GM23338 (cell line): ENCODE measurements around the gene ISOC2. TPM values are rescaled to one million over a fixed set of nuclear protein-coding genes. Genes with fewer than 3 reads are reported as not detected.

Source experiments
- ATAC-seq: fragments of 200-7000 bp; cut with Tn5 transposase; 3 replicates; pipeline ENCODE4 v1.9.1; 2020
- DNase-seq: peaks from one replicate; pipeline ENCODE4 v3.0.0-alpha.2; 2015; ENCODE audit warnings: low spot score
- H2AFZ ChIP-seq: fragments of 200-600 bp; sonication (generic); 2 replicates; pipeline ENCODE4 v1.8.0; 2016; ENCODE audit warnings: antibody characterized with exemption, mild to moderate bottlenecking, moderate library complexity
- H3F3A ChIP-seq: fragments of 200-600 bp; sonication (generic); replicated peaks from 2 replicates; pipeline ENCODE4 v1.8.0; 2017; ENCODE audit warnings: antibody characterized with exemption, mixed run types, low read depth
- H3K27ac ChIP-seq: fragments of 200-600 bp; sonication (generic); 2 replicates; pipeline ENCODE4 v1.6.1; 2016; ENCODE audit warnings: low read depth
- H3K27me3 ChIP-seq: fragments of 200-600 bp; sonication (generic); 2 replicates; pipeline ENCODE4 v1.8.0; 2016; ENCODE audit warnings: mild to moderate bottlenecking, mixed run types, moderate library complexity; ENCODE audit not compliant: insufficient read depth
- H3K36me3 ChIP-seq: fragments of 200-600 bp; sonication (generic); 2 replicates; pipeline ENCODE4 v1.8.0; 2016; ENCODE audit warnings: mild to moderate bottlenecking; ENCODE audit not compliant: insufficient read depth
- H3K4me1 ChIP-seq: fragments of 200-600 bp; sonication (generic); 2 replicates; pipeline ENCODE4 v1.8.0; 2016; ENCODE audit warnings: mild to moderate bottlenecking, moderate library complexity; ENCODE audit not compliant: insufficient read depth
- H3K4me2 ChIP-seq: fragments of 200-600 bp; sonication (generic); 2 replicates; pipeline ENCODE4 v1.7.1; 2017; ENCODE audit warnings: mixed run types
- H3K4me3 ChIP-seq: fragments of 200-600 bp; sonication (generic); 2 replicates; pipeline ENCODE4 v1.6.1; 2016; ENCODE audit warnings: mixed run types
- H3K79me2 ChIP-seq: fragments of 200-600 bp; sonication (generic); replicated peaks from 2 replicates; pipeline ENCODE4 v1.8.0; 2017; ENCODE audit warnings: mild to moderate bottlenecking; ENCODE audit not compliant: insufficient read depth
- H3K9me2 ChIP-seq: fragments of 200-600 bp; sonication (generic); 2 replicates; pipeline ENCODE4 v1.8.0; 2017; ENCODE audit not compliant: insufficient read depth
- H4K20me1 ChIP-seq: fragments of 200-600 bp; sonication (generic); replicated peaks from 2 replicates; pipeline ENCODE4 v1.8.0; 2017; ENCODE audit warnings: mild to moderate bottlenecking; ENCODE audit not compliant: insufficient read depth
- H3K27ac Mint-ChIP-seq: 2 replicates; pipeline ENCODE4 v1.8.0; 2020; ENCODE audit warnings: inconsistent platforms, mild to moderate bottlenecking, moderate library complexity, mixed read lengths
- H3K27me3 Mint-ChIP-seq: 3 replicates; pipeline ENCODE4 v1.8.0; 2022; ENCODE audit warnings: low read depth, mild to moderate bottlenecking, moderate library complexity, mixed read lengths, inconsistent platforms; ENCODE audit not compliant: insufficient read depth, poor library complexity
- H3K36me3 Mint-ChIP-seq: 3 replicates; pipeline ENCODE4 v1.8.0; 2021; ENCODE audit warnings: low read depth, mild to moderate bottlenecking, inconsistent platforms, moderate library complexity, mixed read lengths
- H3K4me1 Mint-ChIP-seq: 3 replicates; pipeline ENCODE4 v1.8.0; 2020; ENCODE audit warnings: mild to moderate bottlenecking, inconsistent platforms, mixed read lengths
- H3K4me3 Mint-ChIP-seq: 3 replicates; pipeline ENCODE4 v1.8.0; 2021; ENCODE audit warnings: moderate library complexity, mild to moderate bottlenecking, inconsistent platforms, mixed read lengths
- H3K9me3 Mint-ChIP-seq: 3 replicates; pipeline ENCODE4 v1.8.0; 2020; ENCODE audit warnings: moderate library complexity, mild to moderate bottlenecking, inconsistent platforms, mixed read lengths
- CREB1 ChIP-seq: fragments of 250-450 bp; sonication (Bioruptor Pico); IDR thresholded peaks from 2 replicates; pipeline ENCODE4 v1.5.0; 2020; ENCODE audit warnings: low read depth, mild to moderate bottlenecking, moderate library complexity
- CTCF ChIP-seq, 2 experiments: fragments of 200-600 bp in 1 of 2; sonication (generic) in 1 of 2; conservative IDR thresholded peaks; 2 replicates each; pipeline versions ENCODE4 v1.5.1 to v1.6.1; 2016 to 2017; ENCODE audit warnings: antibody characterized with exemption in 2 of 2, low read depth in 2 of 2, mild to moderate bottlenecking in 2 of 2, moderate library complexity in 1 of 2
- EZH2 ChIP-seq: fragments of 200-600 bp; sonication (generic); IDR thresholded peaks from one replicate; pipeline ENCODE4 v1.8.0; 2017; ENCODE audit warnings: antibody characterized with exemption, mild to moderate bottlenecking, low read depth; ENCODE audit not compliant: unreplicated experiment
- EZH2phosphoT487 ChIP-seq: fragments of 200-600 bp; sonication (generic); IDR thresholded peaks from one replicate; pipeline ENCODE4 v1.8.1; 2018; ENCODE audit warnings: antibody characterized with exemption; ENCODE audit not compliant: unreplicated experiment
- JUNB ChIP-seq: IDR thresholded peaks from one replicate; pipeline ENCODE4 v1.6.1; 2016; ENCODE audit warnings: antibody characterized with exemption; ENCODE audit not compliant: unreplicated experiment
- NANOG ChIP-seq: IDR thresholded peaks from 2 replicates; pipeline ENCODE4 v1.6.1; 2016; ENCODE audit warnings: antibody characterized with exemption, borderline replicate concordance
- POLR2AphosphoS5 ChIP-seq: IDR thresholded peaks from 2 replicates; pipeline ENCODE4 v1.6.1; 2016; ENCODE audit warnings: antibody characterized with exemption, low read depth
- STAT1 ChIP-seq: IDR thresholded peaks from one replicate; pipeline ENCODE4 v1.6.1; 2016; ENCODE audit warnings: antibody characterized with exemption; ENCODE audit not compliant: unreplicated experiment
- ZNF114 ChIP-seq: fragments of 250-450 bp; sonication (Bioruptor Pico); IDR thresholded peaks from 2 replicates; pipeline ENCODE4 v1.5.0; 2020; ENCODE audit warnings: mild to moderate bottlenecking, moderate library complexity
- ZNF331 ChIP-seq: fragments of 250-450 bp; sonication (Bioruptor Pico); IDR thresholded peaks from 2 replicates; pipeline ENCODE4 v1.5.0; 2020; ENCODE audit warnings: low read depth, mild to moderate bottlenecking, moderate library complexity
- ZNF462 ChIP-seq: fragments of 250-450 bp; sonication (Bioruptor Pico); IDR thresholded peaks from 2 replicates; pipeline ENCODE4 v1.5.0; 2020; ENCODE audit warnings: mild to moderate bottlenecking, moderate library complexity
- polyA plus RNA-seq: library from polyadenylated mRNA; unstranded; fragments of >200 nt; fragmentation: Nextera tagmentation; extraction: Ambion mirVana; gene quantifications from 2 replicates; pipeline ENCODE4 v1.2.1, GENCODE V29; 2016
- total RNA-seq: library from RNA; depleted of rRNA; stranded (reverse); fragments of >200 nt; shearing (Covaris generic); gene quantifications from 2 replicates; pipeline ENCODE4 v1.2.3, GENCODE V29; 2014
- TF ChIP-seq, protein P1 (sequence below): IDR thresholded peaks from 2 replicates; pipeline ENCODE4 v1.6.1; 2016; ENCODE audit warnings: antibody characterized with exemption

The ISOC2 gene
- total and polyA plus RNA-seq, 2 experiments from 2014 or later, result 62.6 to 85.2 TPM

DNA sequence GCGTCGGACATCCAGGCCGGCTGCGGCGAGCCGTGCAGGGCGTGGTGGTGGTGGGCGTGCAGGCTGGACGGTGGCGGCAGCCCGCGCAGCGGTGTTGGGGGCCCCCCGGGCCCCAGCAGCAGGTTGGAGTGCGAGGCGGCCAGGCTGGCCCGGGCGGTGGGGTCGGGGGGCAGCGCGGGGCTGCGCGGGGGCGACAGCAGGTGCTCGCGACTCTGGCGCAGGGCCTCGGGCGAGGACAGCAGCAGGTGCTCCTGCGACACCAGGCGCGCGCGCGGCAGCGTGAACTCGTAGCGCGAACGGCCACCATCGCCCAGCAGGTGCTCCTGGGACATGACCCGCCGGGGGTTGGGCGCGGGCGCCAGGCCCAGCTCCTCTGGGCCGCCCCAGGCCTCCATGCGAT is 28.1 kb downstream of the ISOC2 start:
- H4K20me1 ChIP-seq, result no peaks in the 10 kb centered on the region
- Mint-ChIP-seq H3K27me3 (peaks cover 13% of the 10 kb centered on the region), H3K27ac (no peak overlapping the region), H3K36me3 (no peaks in the 10 kb centered on the region), H3K4me3 (no peak overlapping the region), H3K9me3 (peaks cover 12% of the 10 kb centered on the region), H3K4me1 (peaks cover 9% of the 10 kb centered on the region)
- H3K9me2 ChIP-seq, result no peaks in the 10 kb centered on the region
- no peak overlapping the region for H3K4me3 ChIP-seq
- H3K4me1 ChIP-seq, result 0 out of 2 replicates have a peak, but pooled peaks cover 7% of the 10 kb centered on the region
- no peak for ATAC-seq
- H2AFZ ChIP-seq, result no peak overlapping the region
- no peak for DNase-seq
- no peak overlapping the region for H3K4me2 ChIP-seq
- no peaks in the 10 kb centered on the region for H3K79me2 ChIP-seq
- H3F3A ChIP-seq, result no peaks in the 10 kb centered on the region; the same call in 1 of the 2 replicates
- H3K36me3 ChIP-seq, result no peaks in the 10 kb centered on the region
- H3K27me3 ChIP-seq, result peaks cover 18% of the 10 kb centered on the region; the same call in 1 of the 2 replicates
- TF ChIP-seq, protein P1, sequence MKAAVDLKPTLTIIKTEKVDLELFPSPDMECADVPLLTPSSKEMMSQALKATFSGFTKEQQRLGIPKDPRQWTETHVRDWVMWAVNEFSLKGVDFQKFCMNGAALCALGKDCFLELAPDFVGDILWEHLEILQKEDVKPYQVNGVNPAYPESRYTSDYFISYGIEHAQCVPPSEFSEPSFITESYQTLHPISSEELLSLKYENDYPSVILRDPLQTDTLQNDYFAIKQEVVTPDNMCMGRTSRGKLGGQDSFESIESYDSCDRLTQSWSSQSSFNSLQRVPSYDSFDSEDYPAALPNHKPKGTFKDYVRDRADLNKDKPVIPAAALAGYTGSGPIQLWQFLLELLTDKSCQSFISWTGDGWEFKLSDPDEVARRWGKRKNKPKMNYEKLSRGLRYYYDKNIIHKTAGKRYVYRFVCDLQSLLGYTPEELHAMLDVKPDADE, result no peak
- TF ChIP-seq CREB1 (CRISPR knock-in tag) (no peak), EZH2phosphoT487 (no peak), ZNF114 (no peak), NANOG (no peak), STAT1 (no peak), JUNB (no peak), ZNF462 (CRISPR knock-in tag) (no peak), ZNF331 (no peak), POLR2AphosphoS5 (no peak), CTCF (conservative IDR thresholded peaks at IDR 0.05; ENCODE audit: low read depth in 2 of 2) (no peak), EZH2 (no peak)
- H3K27ac ChIP-seq, result no peak overlapping the region
